ENCODE data around the gene ACSF3.

GRCh38 chr16:89096768-89097391, 3.2 kb downstream of the ACSF3 start:
- no peak for TF ChIP-seq MXI1 (IDR thresholded peaks at IDR 0.05; ENCODE audit: borderline replicate concordance, low read depth, low read length)
- no peak for TF ChIP-seq CTCF (conservative IDR thresholded peaks at IDR 0.05; ENCODE audit: low read depth, low read length)
- TF ChIP-seq RAD21 (IDR thresholded peaks at IDR 0.05; ENCODE audit: low read length) = no peak
- TF ChIP-seq NFE2L2 (IDR thresholded peaks at IDR 0.05; ENCODE audit: low read depth, low read length) = no peak
- no peak for TF ChIP-seq RFX5 (IDR thresholded peaks at IDR 0.05; ENCODE audit: low read depth, low read length)
- no peak for TF ChIP-seq ELK1 (IDR thresholded peaks at IDR 0.05; ENCODE audit: borderline replicate concordance, low read depth, low read length)
- no peak for TF ChIP-seq POLR2A (IDR thresholded peaks at IDR 0.05; ENCODE audit: low read depth, low read length)
- no peak for TF ChIP-seq MAFK (IDR thresholded peaks at IDR 0.05; ENCODE audit: low read depth, low read length)
- no peak for TF ChIP-seq CEBPB (IDR thresholded peaks at IDR 0.05; ENCODE audit: low read depth, low read length)
- no peak for TF ChIP-seq BHLHE40 (IDR thresholded peaks at IDR 0.05; ENCODE audit: low read depth, low read length)
- no peak for TF ChIP-seq USF2 (IDR thresholded peaks at IDR 0.05; ENCODE audit: low read depth, low read length)
- TF ChIP-seq MAZ (IDR thresholded peaks at IDR 0.05; ENCODE audit: borderline replicate concordance, low read depth, low read length) = no peak
- no peak for TF ChIP-seq FOS (IDR thresholded peaks at IDR 0.05; ENCODE audit: low read depth, low read length)
- TF ChIP-seq RCOR1 (IDR thresholded peaks at IDR 0.05; ENCODE audit: insufficient replicate concordance, low read length) = no peak
